NCI-H146 treated with DMSO at 0.1 percent for 48 hours (cell line): Measurements from ENCODE around the gene PCDHGB3.
"Not testable (repeated sequence)": the region's sequence is repeated elsewhere in the genome, so short reads cannot be mapped to it uniquely, and the experiment has no call there.

Experiments
- DNase-seq: peaks from one replicate; lab custom pipeline; 2025; ENCODE audit not compliant: unreplicated experiment; lab: John Stamatoyannopoulos, UW

The PCDHGB3 gene

DNA sequence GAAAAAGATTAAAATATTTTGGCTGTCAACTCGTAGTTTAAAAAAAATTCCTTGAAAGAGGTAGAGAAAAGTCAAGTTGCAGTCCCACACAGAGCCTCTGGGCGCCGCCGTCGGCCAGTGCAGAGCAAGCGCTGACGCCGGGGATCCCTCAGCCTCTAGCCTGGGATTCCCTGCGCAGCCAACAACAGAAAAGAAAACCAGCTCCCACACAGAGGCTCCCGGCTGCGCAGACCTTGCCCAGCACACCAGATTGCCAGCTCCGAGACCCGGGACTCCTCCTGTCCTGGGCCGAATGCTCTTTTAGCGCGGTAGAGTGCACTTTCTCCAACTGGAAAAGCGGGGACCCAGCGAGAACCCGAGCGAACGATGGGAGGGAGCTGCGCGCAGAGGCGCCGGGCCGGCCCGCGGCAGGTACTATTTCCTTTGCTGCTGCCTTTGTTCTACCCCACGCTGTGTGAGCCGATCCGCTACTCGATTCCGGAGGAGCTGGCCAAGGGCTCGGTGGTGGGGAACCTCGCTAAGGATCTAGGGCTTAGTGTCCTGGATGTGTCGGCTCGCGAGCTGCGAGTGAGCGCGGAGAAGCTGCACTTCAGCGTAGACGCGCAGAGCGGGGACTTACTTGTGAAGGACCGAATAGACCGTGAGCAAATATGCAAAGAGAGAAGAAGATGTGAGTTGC, 47.6 kb downstream of the PCDHGB3 start, which contains the start of gene PCDHGB7:
TSS of gene PCDHGB7 (plus strand) at position 184 of the 679 bp plus-strand sequence. CDS start at position 367, 183 bp downstream.
- DNase-seq = not testable (repeated sequence)

DNA sequence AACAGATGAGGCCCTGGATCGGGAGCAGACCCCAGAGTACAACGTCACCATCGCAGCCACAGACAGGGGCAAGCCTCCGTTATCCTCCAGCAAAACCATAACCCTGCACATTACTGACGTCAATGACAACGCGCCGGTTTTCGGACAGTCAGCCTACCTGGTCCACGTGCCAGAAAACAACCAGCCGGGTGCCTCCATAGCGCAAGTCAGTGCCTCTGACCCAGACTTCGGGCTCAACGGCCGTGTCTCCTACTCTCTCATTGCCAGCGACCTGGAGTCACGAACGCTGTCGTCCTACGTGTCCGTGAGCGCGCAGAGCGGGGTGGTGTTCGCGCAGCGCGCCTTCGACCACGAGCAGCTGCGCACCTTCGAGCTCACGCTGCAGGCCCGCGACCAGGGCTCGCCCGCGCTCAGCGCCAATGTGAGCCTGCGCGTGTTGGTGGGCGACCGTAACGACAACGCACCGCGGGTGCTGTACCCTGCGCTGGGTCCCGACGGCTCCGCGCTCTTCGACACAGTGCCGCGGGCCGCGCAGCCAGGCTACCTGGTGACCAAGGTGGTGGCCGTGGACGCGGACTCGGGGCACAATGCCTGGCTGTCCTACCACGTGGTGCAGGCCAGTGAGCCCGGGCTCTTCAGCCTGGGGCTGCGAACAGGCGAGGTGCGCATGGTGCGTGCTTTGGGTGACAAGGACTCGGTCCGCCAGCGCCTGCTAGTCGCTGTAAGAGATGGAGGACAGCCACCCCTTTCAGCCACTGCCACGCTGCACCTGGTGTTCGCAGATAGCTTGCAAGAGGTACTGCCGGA, 49.2 kb downstream of the PCDHGB3 start:
- no peak for DNase-seq

DNA sequence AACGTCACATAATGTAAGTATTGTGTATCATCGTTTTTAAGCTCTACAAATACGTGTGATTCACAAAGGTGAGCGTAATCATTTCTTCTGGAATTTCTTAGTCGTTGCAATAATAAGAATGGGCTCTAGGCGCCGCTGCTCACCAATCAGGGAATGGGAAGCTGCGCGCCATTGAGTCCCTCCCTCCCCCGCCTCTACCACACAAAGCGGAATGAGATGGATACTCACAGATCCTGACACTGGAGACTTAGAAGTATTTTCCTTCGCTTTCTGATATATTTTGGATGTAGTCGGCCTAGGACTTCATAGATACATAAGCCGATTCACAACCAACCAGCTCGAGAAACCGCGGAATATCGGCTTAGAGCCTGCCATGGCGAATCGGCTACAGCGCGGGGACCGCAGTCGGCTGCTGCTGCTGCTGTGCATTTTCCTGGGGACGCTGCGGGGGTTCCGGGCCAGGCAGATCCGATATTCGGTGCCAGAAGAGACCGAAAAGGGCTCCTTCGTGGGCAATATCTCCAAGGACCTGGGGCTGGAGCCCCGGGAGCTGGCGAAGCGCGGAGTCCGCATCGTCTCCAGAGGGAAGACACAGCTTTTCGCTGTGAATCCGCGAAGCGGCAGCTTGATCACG, 50.9 kb downstream of the PCDHGB3 start, which contains the start of gene PCDHGA11:
TSS of gene PCDHGA11 (plus strand) at position 197 of the 634 bp plus-strand sequence. CDS start at position 374, 177 bp downstream.
- DNase-seq = no peak

DNA sequence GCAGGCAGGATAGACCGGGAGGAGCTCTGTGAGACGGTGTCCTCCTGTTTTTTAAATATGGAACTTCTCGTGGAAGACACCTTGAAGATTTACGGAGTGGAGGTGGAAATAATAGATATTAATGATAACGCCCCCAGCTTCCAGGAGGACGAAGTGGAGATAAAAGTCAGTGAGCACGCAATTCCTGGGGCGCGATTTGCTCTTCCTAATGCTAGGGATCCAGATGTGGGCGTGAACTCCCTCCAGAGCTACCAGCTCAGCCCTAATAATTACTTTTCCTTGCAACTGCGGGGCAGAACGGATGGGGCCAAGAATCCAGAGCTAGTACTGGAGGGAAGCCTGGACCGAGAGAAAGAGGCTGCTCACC, 51.4 kb downstream of the PCDHGB3 start:
- no peak for DNase-seq
